NCI-H69 (cell line): ENCODE measurements around the gene EPN3.

Experiments used
- DNase-seq: peaks from one replicate; lab custom pipeline; 2025; lab: John Stamatoyannopoulos, UW

EPN3 gene

DNA sequence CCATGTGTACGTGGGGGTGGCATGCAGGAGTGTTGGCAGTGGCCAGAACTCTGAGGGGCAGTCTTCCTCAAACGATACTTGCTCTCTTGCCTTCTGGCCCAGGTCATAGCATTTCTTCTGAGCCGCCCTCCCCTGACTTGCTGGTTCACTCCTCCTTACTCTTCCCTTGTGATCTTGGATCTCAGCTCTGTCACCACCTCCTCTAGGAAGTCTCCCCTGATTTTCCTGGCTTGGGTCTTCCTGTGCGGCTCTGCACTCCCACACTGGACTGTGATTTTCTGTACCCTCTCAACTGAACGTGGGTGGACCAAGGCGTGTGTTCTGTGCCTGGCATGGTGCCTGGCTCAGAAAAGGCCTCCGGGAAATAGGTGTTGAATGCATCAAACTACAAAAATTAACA is 2.9 kb downstream of the EPN3 start:
- DNase-seq = no peak

DNA sequence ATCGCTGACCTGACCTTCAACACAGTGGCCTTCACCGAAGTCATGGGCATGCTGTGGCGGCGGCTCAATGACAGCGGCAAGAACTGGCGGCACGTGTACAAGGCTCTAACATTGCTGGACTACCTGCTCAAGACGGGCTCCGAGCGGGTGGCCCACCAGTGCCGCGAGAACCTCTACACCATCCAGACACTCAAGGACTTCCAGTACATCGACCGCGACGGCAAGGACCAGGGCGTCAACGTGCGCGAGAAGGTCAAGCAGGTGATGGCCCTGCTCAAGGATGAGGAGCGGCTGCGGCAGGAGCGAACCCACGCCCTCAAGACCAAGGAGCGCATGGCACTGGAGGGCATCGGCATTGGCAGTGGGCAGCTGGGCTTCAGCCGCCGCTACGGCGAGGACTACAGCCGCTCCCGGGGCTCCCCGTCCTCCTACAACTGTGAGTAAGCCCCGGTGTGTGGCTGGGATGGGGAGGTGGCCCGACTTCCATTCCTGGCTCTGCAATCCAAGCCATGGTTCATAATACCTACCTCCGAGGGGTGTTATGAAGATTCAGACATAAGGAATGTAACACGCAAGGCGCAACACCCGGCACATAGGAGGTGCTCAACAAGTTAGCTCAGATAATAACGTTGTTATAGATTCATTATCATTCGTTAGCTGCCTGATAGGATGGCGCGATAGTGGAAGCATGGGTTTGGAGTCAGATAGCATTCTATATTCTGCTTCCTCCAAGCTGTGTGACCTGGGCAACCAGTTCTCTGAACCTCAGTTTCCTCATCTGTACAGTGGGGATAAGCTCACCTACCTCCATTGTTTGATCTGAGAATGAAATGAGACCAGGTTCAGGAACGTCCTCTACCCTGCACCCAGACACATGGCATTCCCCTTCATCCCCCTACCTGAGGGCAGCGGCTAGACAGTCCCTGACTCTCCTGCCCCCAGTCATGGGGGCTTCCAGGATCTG is 4.4 kb downstream of the EPN3 start:
- no peak for DNase-seq

GRCh38 chr17:50537721-50538548 is 5.4 kb downstream of the EPN3 start:
- DNase-seq = no peak

DNA sequence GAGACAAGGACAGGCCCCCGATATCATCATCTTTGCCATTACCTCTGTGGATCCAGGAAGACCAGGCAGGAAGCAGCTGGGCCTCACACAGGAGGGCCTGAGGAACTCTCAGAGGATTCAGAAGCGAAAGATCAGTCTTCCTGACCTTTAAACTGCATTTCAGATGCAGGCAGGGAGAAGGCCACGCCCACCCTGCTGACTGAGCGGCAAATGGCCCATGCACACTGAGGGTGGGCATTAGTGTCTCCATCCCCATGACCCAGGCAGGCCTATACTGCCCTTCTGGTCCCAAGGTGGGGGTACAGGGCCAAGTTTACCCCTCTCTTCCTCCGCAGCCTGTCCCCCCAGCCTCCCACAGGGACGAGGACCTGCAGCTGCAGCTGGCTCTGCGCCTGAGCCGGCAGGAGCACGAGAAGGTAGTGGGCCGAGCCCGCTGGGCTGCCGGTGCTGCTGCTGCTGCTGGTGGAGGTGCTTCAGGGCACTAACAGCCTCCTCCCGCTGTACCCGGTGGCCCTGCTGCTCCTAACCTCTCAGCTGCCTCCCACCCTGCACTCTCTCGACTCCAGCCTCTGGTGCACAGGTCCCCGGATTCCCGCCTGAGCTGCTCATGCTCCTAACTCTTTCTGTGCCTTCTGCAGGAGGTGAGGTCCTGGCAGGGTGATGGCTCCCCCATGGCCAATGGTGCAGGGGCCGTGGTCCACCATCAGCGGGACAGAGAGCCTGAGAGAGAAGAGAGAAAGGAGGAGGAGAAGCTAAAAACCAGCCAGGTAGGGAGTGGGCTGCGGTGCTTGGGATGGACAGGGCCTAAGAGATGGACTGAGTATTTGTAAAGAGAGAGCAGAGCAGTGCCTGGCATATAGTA is 6.2 kb downstream of the EPN3 start:
- no peak for DNase-seq

GRCh38 chr17:50539762-50540559 is 7.4 kb downstream of the EPN3 start:
- peak; percentile 49 for DNase-seq

GRCh38 chr17:50540560-50541401 is 8.2 kb downstream of the EPN3 start:
- no peak for DNase-seq

- no peak for DNase-seq
These were observed 8.8 kb downstream of the EPN3 start for GRCh38 chr17:50541402-50541715.

GRCh38 chr17:50541716-50542688 is 9.5 kb downstream of the EPN3 start:
- peak; percentile 95 for DNase-seq

- DNase-seq = peak; percentile 97
These were observed 10.6 kb downstream of the EPN3 start for GRCh38 chr17:50542795-50543774.

DNA sequence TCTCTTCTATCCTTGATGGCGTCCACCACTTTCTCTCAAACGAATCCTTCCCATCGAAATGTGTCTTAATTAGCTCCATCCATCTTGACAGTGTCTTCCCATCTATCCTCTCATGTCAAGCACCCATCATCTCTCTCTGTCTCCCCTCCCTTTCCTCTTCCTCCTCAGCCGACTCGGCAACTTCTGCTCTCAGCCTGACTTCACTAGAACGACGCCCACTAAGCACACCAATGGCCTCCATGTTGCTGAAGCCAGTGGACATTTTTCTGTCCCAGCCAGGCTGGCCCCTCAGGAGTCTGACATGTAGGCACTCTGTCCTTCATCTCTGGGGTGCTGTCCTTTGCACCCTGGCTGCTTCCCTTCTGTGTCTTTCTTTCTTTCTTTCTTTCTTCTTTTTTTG is 12.0 kb downstream of the EPN3 start:
- no peak for DNase-seq

DNA sequence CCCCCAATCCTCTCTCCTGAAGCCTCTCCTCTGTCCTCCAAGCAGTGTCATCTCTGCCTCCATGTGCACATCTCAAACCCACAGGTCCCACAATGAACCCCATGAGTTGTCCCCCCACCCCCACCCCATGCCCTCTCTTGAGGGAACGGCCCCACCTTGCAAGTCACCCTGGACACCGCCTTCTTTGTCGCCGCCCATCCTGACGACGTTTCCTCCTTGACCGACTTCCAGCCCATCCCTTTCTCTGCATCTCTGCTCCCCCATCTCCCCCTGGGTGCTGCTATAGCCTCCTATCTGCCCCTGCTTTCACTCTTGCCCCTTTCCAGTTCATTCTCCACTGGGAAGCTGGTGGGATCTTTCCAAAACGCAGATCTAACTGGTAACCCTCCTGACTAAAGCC is 12.8 kb downstream of the EPN3 start:
- DNase-seq = no peak

DNA sequence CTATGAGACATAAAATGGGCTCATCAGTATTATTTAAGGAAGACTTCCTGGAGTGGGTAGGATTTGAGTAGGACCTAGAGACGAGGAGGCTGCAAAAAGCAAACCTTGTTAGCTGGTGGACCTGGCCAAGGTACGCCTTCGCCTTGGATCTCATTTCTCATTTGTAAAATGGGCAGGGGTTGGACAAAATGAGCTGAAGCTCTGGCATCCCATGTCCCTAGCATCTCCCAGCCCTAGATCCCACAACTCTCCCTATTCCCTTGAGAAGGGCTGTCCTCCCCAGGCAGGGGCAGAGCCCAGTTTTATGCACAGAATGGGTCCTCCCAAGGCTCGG is 14.1 kb downstream of the EPN3 start:
- no peak for DNase-seq

- peak; percentile 96 for DNase-seq
These were observed 14.7 kb downstream of the EPN3 start, which contains the start of gene SPATA20 for GRCh38 chr17:50547035-50547735. SPATA20 (plus strand) TSS chr17:50547174; CDS start chr17:50547209, 35 bp downstream.

GRCh38 chr17:50547736-50548083 is 15.2 kb downstream of the EPN3 start:
- peak; percentile 53 for DNase-seq

DNA sequence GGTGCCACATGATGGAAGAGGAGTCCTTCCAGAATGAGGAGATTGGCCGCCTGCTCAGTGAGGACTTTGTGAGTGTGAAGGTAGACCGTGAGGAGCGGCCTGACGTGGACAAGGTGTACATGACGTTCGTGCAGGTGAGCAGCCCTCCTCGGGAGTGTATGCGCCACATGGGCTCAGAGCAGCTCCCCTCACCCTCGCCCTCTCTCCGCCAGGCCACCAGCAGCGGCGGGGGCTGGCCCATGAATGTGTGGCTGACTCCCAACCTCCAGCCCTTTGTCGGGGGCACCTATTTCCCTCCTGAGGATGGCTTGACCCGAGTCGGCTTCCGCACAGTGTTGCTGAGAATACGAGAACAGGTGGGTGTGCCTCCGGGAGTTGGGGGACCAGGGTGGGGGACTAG is 16.3 kb downstream of the EPN3 start:
- DNase-seq = no peak

DNA sequence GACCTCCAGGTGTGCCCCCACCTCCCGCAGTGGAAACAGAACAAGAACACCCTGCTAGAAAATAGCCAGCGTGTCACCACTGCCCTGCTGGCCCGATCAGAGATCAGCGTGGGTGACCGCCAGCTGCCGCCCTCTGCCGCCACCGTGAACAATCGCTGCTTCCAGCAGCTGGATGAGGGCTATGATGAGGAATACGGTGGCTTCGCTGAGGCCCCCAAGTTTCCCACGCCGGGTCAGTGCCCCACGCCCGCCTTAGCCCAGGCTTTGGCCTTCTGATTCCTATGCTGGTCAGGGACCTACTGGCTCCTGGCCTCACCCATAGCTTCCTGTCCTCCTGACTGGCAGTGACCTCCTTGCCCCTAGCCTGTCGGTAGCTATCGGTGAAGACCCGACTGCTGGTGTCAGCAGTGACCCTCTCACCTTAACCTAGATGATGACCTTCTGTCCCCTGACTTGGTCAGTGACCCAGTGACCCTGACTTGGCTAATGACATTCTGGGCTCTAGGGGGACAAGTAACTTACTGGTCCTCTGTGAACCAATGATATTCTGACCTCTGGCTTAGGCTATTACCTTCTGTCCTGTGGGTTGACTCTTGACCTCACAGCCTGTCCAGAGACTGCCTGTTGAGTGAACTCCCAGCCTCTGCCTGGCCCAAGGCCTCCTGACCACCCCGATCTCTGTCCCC is 16.9 kb downstream of the EPN3 start:
- DNase-seq = no peak

- no peak for DNase-seq
These were observed 17.4 kb downstream of the EPN3 start for GRCh38 chr17:50549969-50550368.
